RWPE1 (cell line): ENCODE data around the gene NCBP2.

Experiments used
- CTCF ChIA-PET: fragments of 350-600 bp; sonication (Branson Sonifier 250); formaldehyde crosslinking; extraction: SDS; loops from one replicate; lab custom pipeline; 2021; lab: Yijun Ruan, JAX
- POLR2A ChIA-PET: fragments of 400-600 bp; formaldehyde crosslinking; extraction: SDS; loops from one replicate; lab custom pipeline; 2020; ENCODE audit warnings: antibody characterized with exemption; ENCODE audit not compliant: low non-redundant PET; lab: Yijun Ruan, JAX
- DNase-seq: peaks from one replicate; pipeline ENCODE4 v3.0.0; 2012; ENCODE audit warnings: low spot score
- H3K27ac ChIP-seq: fragments of 450-650 bp; 2 replicates; pipeline ENCODE4 v1.5.1; 2017
- TF ChIP-seq, protein P1 (sequence below): fragments of 450-650 bp; conservative IDR thresholded peaks from 2 replicates; pipeline ENCODE4 v1.5.1; 2017; ENCODE audit warnings: low read depth, mild to moderate bottlenecking

The NCBP2 gene

DNA sequence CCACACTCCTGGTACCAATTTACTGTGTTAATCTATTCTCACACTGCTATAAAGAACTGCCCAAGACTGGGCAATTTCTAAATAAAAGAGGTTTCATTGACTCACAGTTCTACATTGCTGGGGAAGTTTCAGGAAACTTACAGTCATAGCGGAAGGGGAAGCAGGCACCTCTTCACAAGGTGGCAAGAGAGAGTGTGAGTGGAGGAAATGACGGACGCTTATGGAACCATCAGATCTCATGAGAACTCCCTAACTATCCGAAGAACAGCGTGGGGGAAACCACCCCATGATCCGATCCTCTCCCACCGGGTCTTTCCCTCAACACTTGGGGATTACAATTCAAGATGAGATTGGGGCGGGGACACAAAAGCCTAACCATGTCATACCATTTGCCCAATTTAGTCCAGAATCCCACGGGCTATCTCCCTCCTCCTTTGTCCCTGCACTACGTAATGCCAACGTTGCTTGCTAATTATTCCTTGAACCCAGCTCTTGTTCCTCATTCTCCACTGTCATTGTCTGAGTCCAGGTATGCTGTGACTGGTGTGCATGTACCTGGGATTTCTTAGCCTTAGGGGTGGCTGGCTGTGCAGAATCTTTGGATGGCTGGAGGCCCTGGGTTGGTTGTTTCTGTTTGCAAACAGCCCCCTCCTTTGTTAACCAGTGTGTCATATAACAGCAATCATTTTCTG lies 22.9 kb upstream of the NCBP2 start:
- no peak for DNase-seq
- ChIA-PET CTCF (interaction anchor here (0.8 kb wide), 1 partner anchor 33 kb away, joined by 3 read pairs; no protein-coding TSS in a partner anchor), POLR2A (no interaction called here)
- no peak overlapping the region for H3K27ac ChIP-seq
- TF ChIP-seq, protein P1, sequence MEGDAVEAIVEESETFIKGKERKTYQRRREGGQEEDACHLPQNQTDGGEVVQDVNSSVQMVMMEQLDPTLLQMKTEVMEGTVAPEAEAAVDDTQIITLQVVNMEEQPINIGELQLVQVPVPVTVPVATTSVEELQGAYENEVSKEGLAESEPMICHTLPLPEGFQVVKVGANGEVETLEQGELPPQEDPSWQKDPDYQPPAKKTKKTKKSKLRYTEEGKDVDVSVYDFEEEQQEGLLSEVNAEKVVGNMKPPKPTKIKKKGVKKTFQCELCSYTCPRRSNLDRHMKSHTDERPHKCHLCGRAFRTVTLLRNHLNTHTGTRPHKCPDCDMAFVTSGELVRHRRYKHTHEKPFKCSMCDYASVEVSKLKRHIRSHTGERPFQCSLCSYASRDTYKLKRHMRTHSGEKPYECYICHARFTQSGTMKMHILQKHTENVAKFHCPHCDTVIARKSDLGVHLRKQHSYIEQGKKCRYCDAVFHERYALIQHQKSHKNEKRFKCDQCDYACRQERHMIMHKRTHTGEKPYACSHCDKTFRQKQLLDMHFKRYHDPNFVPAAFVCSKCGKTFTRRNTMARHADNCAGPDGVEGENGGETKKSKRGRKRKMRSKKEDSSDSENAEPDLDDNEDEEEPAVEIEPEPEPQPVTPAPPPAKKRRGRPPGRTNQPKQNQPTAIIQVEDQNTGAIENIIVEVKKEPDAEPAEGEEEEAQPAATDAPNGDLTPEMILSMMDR: no peak

- TF ChIP-seq, protein P1: no peak
- DNase-seq: no peak
- ChIA-PET POLR2A (no interaction called here), CTCF (no interaction called here)
- H3K27ac ChIP-seq: no peak overlapping the region
These were observed 21.3 kb upstream of the NCBP2 start for GRCh38 chr3:196963631-196963953.

DNA sequence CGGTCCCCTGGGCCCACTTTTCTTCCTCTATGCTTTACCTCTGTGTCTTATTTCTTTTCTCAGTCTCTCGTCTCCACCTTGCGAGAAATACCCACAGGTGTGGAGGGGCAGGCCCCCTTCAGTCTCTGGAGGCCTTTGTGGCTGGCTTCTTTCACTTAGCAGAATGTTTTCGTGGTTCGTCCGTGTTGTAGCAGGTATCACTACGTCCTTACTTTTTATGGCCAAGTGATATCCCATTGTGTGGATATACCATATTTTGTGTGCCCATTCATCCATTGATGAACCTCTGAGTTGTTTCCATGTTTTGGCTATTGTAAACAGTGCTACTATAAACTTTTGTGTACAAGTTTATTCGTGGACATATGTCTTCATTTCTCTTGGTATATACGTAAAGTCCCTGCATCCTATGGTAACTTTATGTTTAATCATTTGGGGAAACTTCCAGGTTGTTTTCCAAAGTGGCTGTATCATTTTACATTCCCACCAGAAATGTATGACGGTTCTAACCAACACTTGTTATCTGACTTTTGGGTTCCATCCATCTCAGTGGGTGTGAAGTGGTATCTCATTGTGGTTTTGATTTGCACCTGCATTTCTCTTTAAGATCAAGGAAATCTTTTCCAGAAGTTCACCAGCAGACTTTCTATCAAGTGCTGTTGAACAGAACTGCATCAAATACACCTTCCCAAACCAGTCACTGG lies 20.8 kb upstream of the NCBP2 start:
- DNase-seq: no peak
- no peak overlapping the region for H3K27ac ChIP-seq
- TF ChIP-seq, protein P1: no peak
- ChIA-PET POLR2A (no interaction called here), CTCF (no interaction called here)

DNA sequence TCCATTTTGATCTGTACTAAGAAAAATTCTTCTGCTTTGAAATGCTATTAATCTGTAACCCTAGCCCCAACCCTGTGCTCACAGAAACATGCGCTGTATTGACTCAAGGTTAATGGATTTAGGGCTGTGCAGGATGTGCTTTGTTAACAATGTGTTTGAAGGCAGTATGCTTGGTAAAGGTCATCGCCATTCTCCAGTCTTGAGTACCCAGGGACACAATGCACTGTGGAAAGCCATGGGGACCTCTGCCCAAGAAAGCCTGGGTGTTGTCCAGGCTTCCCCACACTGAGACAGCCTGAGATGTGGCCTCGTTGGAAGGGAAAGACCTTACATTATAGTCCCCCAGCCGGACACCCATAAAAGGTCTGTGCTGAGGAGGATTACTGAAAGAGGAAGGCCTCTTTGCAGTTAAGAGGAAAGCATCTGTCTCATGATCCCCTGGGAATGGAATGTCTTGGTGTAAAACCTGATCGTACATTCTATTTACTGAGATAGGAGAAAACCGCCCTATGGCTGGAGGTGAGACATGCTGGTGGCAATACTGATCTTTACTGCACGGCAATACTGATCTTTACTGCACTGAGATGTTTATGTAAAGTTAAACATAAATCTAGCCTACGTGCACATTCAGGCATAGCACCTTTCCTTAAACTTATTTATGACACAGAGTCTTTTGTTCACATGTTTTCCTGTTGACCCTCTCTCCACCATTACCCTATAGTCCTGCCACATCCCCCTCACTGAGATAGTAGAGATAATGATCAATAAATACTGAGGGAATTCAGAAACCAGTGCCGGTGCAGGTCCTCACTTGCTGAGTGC lies 20.0 kb upstream of the NCBP2 start:
- TF ChIP-seq, protein P1: no peak
- no peak for DNase-seq
- POLR2A ChIA-PET: no interaction called here
- CTCF ChIA-PET: no interaction called here
- H3K27ac ChIP-seq: no peak overlapping the region

- TF ChIP-seq, protein P1: no peak
- no peak overlapping the region for H3K27ac ChIP-seq
- ChIA-PET CTCF (interaction anchor here (0.7 kb wide), 3 partner anchors 13 to 938 kb away, joined by 3 read pairs; no protein-coding TSS in a partner anchor), POLR2A (no interaction called here)
- DNase-seq: no peak
These were observed 12.5 kb upstream of the NCBP2 start for GRCh38 chr3:196954832-196955231.

DNA sequence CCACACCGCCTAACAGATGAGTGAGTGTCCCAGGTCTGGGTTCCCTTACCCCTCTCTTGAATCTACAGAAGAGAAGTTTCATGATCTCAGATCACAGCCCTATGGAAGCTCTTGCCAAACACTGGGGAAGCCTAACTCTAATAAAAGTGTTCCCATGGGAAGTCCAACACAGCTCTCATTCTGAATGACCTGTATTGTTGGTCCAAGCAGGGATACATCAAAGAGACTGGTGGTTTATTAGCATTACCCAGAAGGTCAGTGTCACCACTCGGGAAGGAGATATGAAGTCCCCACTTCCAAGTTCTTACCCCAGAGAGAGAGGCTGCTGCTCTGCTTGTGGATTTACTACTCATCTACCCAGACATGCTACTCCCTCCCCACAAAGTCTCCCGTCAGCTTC lies 9.0 kb upstream of the NCBP2 start:
- H3K27ac ChIP-seq: no peak overlapping the region
- TF ChIP-seq, protein P1: no peak
- DNase-seq: no peak
- POLR2A ChIA-PET: no interaction called here
- CTCF ChIA-PET: interaction anchor here (0.6 to 0.9 kb wide), 2 partner anchors 10 to 18 kb away, joined by 3 to 4 read pairs; no protein-coding TSS in a partner anchor
